A673 (cell line): ENCODE measurements around the gene KIF5C.

Experiments
- CTCF ChIP-seq: fragments of 300-800, 200-600 bp; sonication (generic); conservative IDR thresholded peaks from 2 replicates; pipeline ENCODE4 v1.5.1; 2017; ENCODE audit warnings: low read depth, mild to moderate bottlenecking, antibody characterized with exemption, low read length, moderate library complexity, mixed read lengths
- EZH2 ChIP-seq: fragments of 200-600 bp; sonication (generic); IDR thresholded peaks from 2 replicates; pipeline ENCODE4 v1.6.1; 2017; ENCODE audit warnings: borderline replicate concordance, low read depth, mild to moderate bottlenecking, mixed read lengths, antibody characterized with exemption, low read length; ENCODE audit not compliant: poor library complexity, severe bottlenecking

GRCh38 chr2:148888003-148888501 lies 13.0 kb downstream of the KIF5C start:
- TF ChIP-seq CTCF (0 out of 2 replicates have a peak, but pooled peaks have one; percentile 27), EZH2 (peak; percentile 52)
